NCI-H69 (cell line): ENCODE data around the gene PRDM16.

ENCODE experiments used
- DNase-seq: peaks from one replicate; lab custom pipeline; 2025; lab: John Stamatoyannopoulos, UW

The PRDM16 gene

GRCh38 chr1:3339856-3340255 is 270.9 kb downstream of the PRDM16 start:
- DNase-seq: no peak

- DNase-seq: no peak
Measured at GRCh38 chr1:3340548-3341235, 271.7 kb downstream of the PRDM16 start.

GRCh38 chr1:3341236-3341994 is 272.4 kb downstream of the PRDM16 start:
- no peak for DNase-seq

GRCh38 chr1:3342960-3343359 is 274.0 kb downstream of the PRDM16 start:
- no peak for DNase-seq

- DNase-seq: no peak
Measured at GRCh38 chr1:3344395-3344794, 275.4 kb downstream of the PRDM16 start.

GRCh38 chr1:3345792-3346191 is 276.8 kb downstream of the PRDM16 start:
- no peak for DNase-seq

GRCh38 chr1:3346478-3346877 is 277.5 kb downstream of the PRDM16 start:
- DNase-seq: no peak

- DNase-seq: no peak
Measured at GRCh38 chr1:3347257-3348020, 278.4 kb downstream of the PRDM16 start.

GRCh38 chr1:3348196-3348865 is 279.3 kb downstream of the PRDM16 start:
- DNase-seq: no peak

GRCh38 chr1:3349161-3349967 is 280.4 kb downstream of the PRDM16 start:
- no peak for DNase-seq

- no peak for DNase-seq
Measured at GRCh38 chr1:3349968-3350299, 280.9 kb downstream of the PRDM16 start.

- no peak for DNase-seq
Measured at GRCh38 chr1:3350506-3351261, 281.7 kb downstream of the PRDM16 start.

- DNase-seq: peak; percentile 1
Measured at GRCh38 chr1:3351449-3352298, 282.7 kb downstream of the PRDM16 start.

GRCh38 chr1:3352299-3352951 is 283.4 kb downstream of the PRDM16 start:
- DNase-seq: peak; percentile 86

- DNase-seq: peak; percentile 61
Measured at GRCh38 chr1:3352952-3353331, 283.9 kb downstream of the PRDM16 start.

GRCh38 chr1:3353876-3354275 is 284.9 kb downstream of the PRDM16 start:
- no peak for DNase-seq

- no peak for DNase-seq
Measured at GRCh38 chr1:3355089-3355488, 286.1 kb downstream of the PRDM16 start.

GRCh38 chr1:3355894-3356826 is 287.2 kb downstream of the PRDM16 start:
- DNase-seq: no peak
